ENCODE data around the gene PSMB7. TPM values are rescaled to one million over a fixed set of nuclear protein-coding genes. Genes with fewer than 3 reads are reported as not detected.

The PSMB7 gene
- total RNA-seq, 1 donor from 2014 or later, result 73.2 TPM

GRCh38 chr9:124456341-124457078 lies 41.3 kb upstream of the PSMB7 start:
- ATAC-seq, result no peak
- DNase-seq, result no peak
- no peaks in the 10 kb centered on the region for H3K36me3 ChIP-seq
- intact Hi-C loops (cut with DNase I), result no loop called here
- no peak overlapping the region for H3K4me3 ChIP-seq
- H3K9me3 ChIP-seq, result no peaks in the 10 kb centered on the region
- no peaks in the 10 kb centered on the region for H3K4me1 ChIP-seq
- TF ChIP-seq CTCF (IDR thresholded peaks at IDR 0.05), result no peak
- peaks cover 32% of the 10 kb centered on the region for H3K27me3 ChIP-seq (ENCODE audit: low read depth)
- no peak overlapping the region for H3K27ac ChIP-seq

GRCh38 chr9:124455820-124456219 lies 40.6 kb upstream of the PSMB7 start:
- no peak for ATAC-seq
- TF ChIP-seq CTCF (IDR thresholded peaks at IDR 0.05), result no peak
- H3K9me3 ChIP-seq, result no peaks in the 10 kb centered on the region
- no peak overlapping the region for H3K27ac ChIP-seq
- DNase-seq, result no peak
- H3K4me3 ChIP-seq, result no peak overlapping the region
- H3K27me3 ChIP-seq (ENCODE audit: low read depth), result peaks cover 39% of the 10 kb centered on the region
- intact Hi-C loops (cut with DNase I), result no loop called here
- no peaks in the 10 kb centered on the region for H3K36me3 ChIP-seq
- no peaks in the 10 kb centered on the region for H3K4me1 ChIP-seq

- H3K9me3 ChIP-seq, result no peaks in the 10 kb centered on the region
- TF ChIP-seq CTCF (IDR thresholded peaks at IDR 0.05), result no peak
- peaks cover 48% of the 10 kb centered on the region for H3K27me3 ChIP-seq (ENCODE audit: low read depth)
- H3K27ac ChIP-seq, result no peak overlapping the region
- H3K36me3 ChIP-seq, result no peaks in the 10 kb centered on the region
- H3K4me3 ChIP-seq, result no peak overlapping the region
- intact Hi-C loops (cut with DNase I), result no loop called here
- no peak for DNase-seq
- no peaks in the 10 kb centered on the region for H3K4me1 ChIP-seq
- ATAC-seq, result no peak
These were observed 39.7 kb upstream of the PSMB7 start for GRCh38 chr9:124454791-124455443.

- H3K27me3 ChIP-seq (ENCODE audit: low read depth), result peaks cover 54% of the 10 kb centered on the region
- H3K4me3 ChIP-seq, result no peak overlapping the region
- no peak for DNase-seq
- H3K36me3 ChIP-seq, result no peaks in the 10 kb centered on the region
- TF ChIP-seq CTCF (IDR thresholded peaks at IDR 0.05), result no peak
- H3K4me1 ChIP-seq, result no peaks in the 10 kb centered on the region
- H3K27ac ChIP-seq, result no peak overlapping the region
- no peak for ATAC-seq
- intact Hi-C loops (cut with DNase I), result no loop called here
- no peaks in the 10 kb centered on the region for H3K9me3 ChIP-seq
These were observed 39.1 kb upstream of the PSMB7 start for GRCh38 chr9:124454296-124454695.

GRCh38 chr9:124453586-124454191 lies 38.4 kb upstream of the PSMB7 start:
- no peak overlapping the region for H3K4me3 ChIP-seq
- H3K4me1 ChIP-seq, result no peaks in the 10 kb centered on the region
- ATAC-seq (no peak), DNase-seq (no peak)
- peaks cover 54% of the 10 kb centered on the region for H3K27me3 ChIP-seq (ENCODE audit: low read depth)
- H3K36me3 ChIP-seq, result no peaks in the 10 kb centered on the region
- no peak overlapping the region for H3K27ac ChIP-seq
- no peaks in the 10 kb centered on the region for H3K9me3 ChIP-seq
- TF ChIP-seq CTCF (IDR thresholded peaks at IDR 0.05), result no peak
- intact Hi-C loops (cut with DNase I), result no loop called here

Measured in lower lobe of right lung (tissue), 2 donors.